Progenitor cell of endocrine pancreas (in vitro differentiated cells): Measurements from ENCODE around the gene PLIN1. TPM values are rescaled to one million over a fixed set of nuclear protein-coding genes. Genes with fewer than 3 reads are reported as not detected.

Source experiments
- DNase-seq: peaks from one replicate; pipeline ENCODE4 v3.0.0; 2021; ENCODE audit warnings: low spot score; ENCODE audit not compliant: unreplicated experiment
- H3K27ac Mint-ChIP-seq: 2 replicates; pipeline ENCODE4 v1.8.0; 2021; ENCODE audit warnings: mild to moderate bottlenecking, moderate library complexity, mixed read lengths
- H3K27me3 Mint-ChIP-seq: 2 replicates; pipeline ENCODE4 v1.8.0; 2021; ENCODE audit warnings: mixed read lengths
- H3K36me3 Mint-ChIP-seq: 2 replicates; pipeline ENCODE4 v1.8.0; 2022; ENCODE audit warnings: mixed read lengths; ENCODE audit not compliant: insufficient read depth
- H3K4me1 Mint-ChIP-seq: 2 replicates; pipeline ENCODE4 v1.8.0; 2021; ENCODE audit warnings: low read depth, mixed read lengths
- H3K4me3 Mint-ChIP-seq: 2 replicates; pipeline ENCODE4 v1.8.0; 2021; ENCODE audit warnings: low read depth, mild to moderate bottlenecking, moderate library complexity, mixed read lengths
- H3K9me3 Mint-ChIP-seq: 2 replicates; pipeline ENCODE4 v1.8.0; 2021; ENCODE audit warnings: low read depth, mixed read lengths
- CTCF ChIP-seq: fragments of 200-600 bp; sonication (generic); IDR thresholded peaks from one replicate; pipeline ENCODE4 v1.5.0; 2021; ENCODE audit warnings: antibody characterized with exemption, mild to moderate bottlenecking; ENCODE audit not compliant: unreplicated experiment
- total RNA-seq: library from RNA; stranded (reverse); gene quantifications from 2 replicates; pipeline ENCODE4 v1.2.1, GENCODE V29; 2021

Gene PLIN1
- total RNA-seq, 1 donor from 2014 or later = 0.24 TPM

- Mint-ChIP-seq H3K4me3 (no peak overlapping the region), H3K36me3 (peaks cover 3% of the 10 kb centered on the region), H3K9me3 (no peaks in the 10 kb centered on the region), H3K4me1 (peaks cover 2% of the 10 kb centered on the region), H3K27me3 (peaks cover 2% of the 10 kb centered on the region), H3K27ac (no peak overlapping the region)
- TF ChIP-seq CTCF = no peak
- DNase-seq = no peak
Measured at GRCh38 chr15:89680282-89680873, 1.2 kb upstream of the PLIN1 start.

- H3K9me3 Mint-ChIP-seq = no peaks in the 10 kb centered on the region
- TF ChIP-seq CTCF = no peak
- DNase-seq = no peak
Measured at GRCh38 chr15:89677381-89677780, 1.8 kb downstream of the PLIN1 start.

GRCh38 chr15:89675606-89676005, 3.6 kb downstream of the PLIN1 start:
- no peak overlapping the region for H3K4me3 Mint-ChIP-seq

More at GRCh38 chr15:89677381-89677780, 1.8 kb downstream of the PLIN1 start:
- Mint-ChIP-seq H3K4me1 (peaks cover 2% of the 10 kb centered on the region), H3K36me3 (no peaks in the 10 kb centered on the region), H3K27me3 (peaks cover 12% of the 10 kb centered on the region), H3K27ac (no peak overlapping the region), H3K4me3 (no peak overlapping the region)

GRCh38 chr15:89674526-89674925, 4.6 kb downstream of the PLIN1 start:
- no peak for DNase-seq
- Mint-ChIP-seq H3K36me3 (no peaks in the 10 kb centered on the region), H3K4me3 (no peak overlapping the region), H3K27ac (no peak overlapping the region), H3K27me3 (peaks cover 24% of the 10 kb centered on the region), H3K4me1 (no peaks in the 10 kb centered on the region), H3K9me3 (no peaks in the 10 kb centered on the region)
- no peak for TF ChIP-seq CTCF

More at GRCh38 chr15:89675606-89676005, 3.6 kb downstream of the PLIN1 start:
- no peak for DNase-seq
- Mint-ChIP-seq H3K27me3 (peaks cover 20% of the 10 kb centered on the region), H3K36me3 (no peaks in the 10 kb centered on the region), H3K9me3 (no peaks in the 10 kb centered on the region), H3K27ac (no peak overlapping the region), H3K4me1 (peaks cover 2% of the 10 kb centered on the region)
- TF ChIP-seq CTCF = no peak

- H3K4me3 Mint-ChIP-seq = no peak overlapping the region
- peak; percentile 37 for DNase-seq
- H3K27me3 Mint-ChIP-seq = peaks cover 30% of the 10 kb centered on the region
- H3K36me3 Mint-ChIP-seq = no peaks in the 10 kb centered on the region
- TF ChIP-seq CTCF = peak; percentile 76
- H3K27ac Mint-ChIP-seq = no peak overlapping the region
- no peaks in the 10 kb centered on the region for H3K9me3 Mint-ChIP-seq
- H3K4me1 Mint-ChIP-seq = no peaks in the 10 kb centered on the region
Measured at GRCh38 chr15:89673165-89673512, 6.0 kb downstream of the PLIN1 start.
